Stimulated activated CD4-positive, alpha-beta T cell treated with anti-CD3 and anti-CD28 coated beads, TNF-alpha, amount 100 ng/mL, for 48 hours (primary cell): Measurements from ENCODE around the gene C5orf15.
"Not testable (repeated sequence)": the region's sequence is repeated elsewhere in the genome, so short reads cannot be mapped to it uniquely, and the experiment has no call there.

ENCODE experiments used
- DNase-seq, 3 donors: peaks; one replicate each; pipeline ENCODE4 v3.0.0-alpha.2; 2020; ENCODE audit warnings: low read depth in 3 of 3

Gene C5orf15

DNA sequence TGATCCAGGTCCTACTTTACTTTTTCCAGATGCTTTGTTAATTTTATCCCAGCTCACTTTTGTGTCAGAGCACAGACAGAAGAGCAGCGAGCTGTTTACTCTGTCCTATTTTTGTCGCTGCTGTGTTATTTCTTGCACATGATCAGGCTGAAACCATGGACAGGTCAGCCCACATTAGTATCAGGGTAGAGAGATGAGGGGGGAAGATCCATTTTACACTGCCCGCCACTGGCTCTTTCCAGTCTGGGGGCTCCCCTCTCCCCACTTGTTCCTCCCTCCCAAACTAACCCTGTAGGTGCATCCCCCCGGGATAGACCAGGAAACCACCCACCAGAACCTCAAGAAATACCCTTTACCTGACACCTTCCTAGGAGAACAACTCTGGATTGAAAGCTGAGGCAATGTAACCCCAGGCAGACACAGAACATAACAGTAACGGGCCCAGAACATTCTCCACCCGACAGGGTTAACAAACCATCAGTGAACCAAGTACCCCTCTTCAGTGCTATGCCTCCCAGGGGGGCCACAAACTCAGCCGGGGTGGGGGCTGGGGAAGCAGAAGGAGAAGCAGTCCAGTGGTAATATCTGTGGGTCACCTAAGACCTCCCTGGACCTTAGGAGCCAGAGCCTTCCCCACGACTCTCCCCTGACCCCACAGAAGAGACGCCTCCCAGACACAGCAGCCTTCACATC is 26.0 kb upstream of the C5orf15 start:
- DNase-seq, result no peak

DNA sequence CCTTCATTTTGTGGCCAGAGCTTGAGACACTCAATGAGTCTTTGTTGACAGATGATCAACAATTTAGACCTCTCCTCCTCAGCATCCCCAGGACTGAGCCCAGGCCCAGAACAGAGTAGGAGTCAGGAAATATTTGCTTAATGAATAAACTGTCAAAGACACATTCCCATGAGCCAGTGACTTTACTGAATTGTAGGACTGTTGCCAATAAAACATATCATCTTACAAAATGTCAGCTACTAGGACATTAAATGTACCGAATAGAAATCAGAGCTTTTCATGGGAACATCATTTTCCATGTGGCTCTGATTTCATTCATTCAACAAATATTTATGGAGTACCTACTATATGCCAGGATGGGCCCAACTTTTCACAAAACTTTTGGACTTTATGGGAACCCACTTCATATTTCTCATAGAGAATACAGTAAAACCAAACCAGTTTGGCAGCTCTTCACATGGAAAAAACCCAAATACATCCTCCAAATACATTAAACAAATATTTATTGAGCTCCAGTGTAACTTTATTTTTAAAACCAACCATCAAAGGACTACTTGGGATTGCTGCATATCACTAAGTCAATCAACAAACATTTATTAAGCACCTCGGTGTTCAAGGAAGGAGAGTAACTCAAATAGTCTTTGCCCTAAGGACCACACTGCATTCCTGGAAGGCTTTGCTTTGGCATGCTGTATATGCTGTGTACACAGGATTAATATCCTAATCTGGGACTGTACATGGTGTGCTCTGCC is 24.9 kb upstream of the C5orf15 start:
- no peak for DNase-seq

DNA sequence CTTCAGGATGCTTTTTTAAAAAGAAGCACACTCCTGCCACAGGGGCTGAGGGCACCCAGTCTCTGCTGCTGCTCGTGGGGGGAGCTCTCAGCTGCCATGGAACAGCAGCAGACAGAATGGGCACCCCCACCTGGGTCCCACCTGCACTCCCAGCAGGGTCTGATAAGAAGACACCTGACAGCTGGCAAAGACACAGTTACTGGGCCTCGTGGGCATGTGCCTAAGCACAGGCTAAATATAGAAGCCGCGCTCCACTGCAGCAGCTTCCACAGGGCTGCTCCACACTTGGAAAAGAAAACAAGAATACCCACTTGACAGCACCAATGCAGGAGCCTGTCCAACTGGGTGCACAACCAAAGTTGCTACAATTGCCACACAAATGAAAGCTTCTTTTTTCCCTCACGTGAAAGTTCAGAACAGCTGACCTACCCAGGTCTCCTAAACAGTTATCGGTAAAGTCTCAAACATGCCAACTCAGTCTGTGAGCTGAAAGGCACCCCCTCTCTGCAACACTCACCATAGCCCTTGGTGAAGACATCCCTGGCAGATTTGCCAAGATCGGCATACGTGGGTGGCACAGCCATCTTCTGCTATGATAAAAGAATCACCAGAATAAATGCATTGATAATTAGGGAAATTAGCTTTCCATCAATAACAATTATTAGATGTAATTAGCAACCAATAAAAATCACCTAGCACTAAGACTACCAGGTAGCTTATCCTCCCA is 24.2 kb upstream of the C5orf15 start:
- DNase-seq, result no peak

DNA sequence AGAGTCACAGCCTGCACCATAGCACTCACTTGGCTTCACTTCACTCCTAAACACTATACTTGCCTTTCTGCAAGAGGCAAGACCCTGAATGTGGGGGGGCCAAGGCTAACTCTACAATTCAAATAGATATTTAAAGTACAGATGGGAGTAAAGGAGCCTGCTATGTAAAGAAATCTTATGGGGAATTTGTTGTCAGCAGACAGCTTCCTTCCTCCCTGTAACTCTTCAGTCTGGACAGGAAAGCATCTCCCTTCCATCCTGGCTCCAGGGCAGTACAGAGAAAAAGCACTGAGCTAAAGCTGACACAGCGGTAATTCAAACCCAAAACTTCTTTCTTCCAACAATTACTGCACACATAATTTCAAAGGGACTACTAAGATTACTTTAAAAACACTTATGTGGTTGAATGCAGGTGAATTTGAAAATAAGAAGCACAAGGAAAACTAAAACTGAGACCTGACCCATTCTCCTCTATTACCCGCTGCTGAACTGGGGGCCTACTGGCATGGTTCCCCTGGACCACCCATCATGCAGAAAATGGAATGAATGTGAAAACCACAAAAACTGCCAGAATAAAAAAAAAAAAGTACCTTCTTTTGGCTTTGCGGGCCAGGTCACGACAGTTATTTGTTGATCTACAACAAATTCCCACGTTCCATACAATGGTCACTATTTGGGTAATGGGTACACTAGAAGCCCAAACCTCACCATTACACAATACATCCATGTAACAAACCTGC is 22.9 kb upstream of the C5orf15 start:
- no peak for DNase-seq

DNA sequence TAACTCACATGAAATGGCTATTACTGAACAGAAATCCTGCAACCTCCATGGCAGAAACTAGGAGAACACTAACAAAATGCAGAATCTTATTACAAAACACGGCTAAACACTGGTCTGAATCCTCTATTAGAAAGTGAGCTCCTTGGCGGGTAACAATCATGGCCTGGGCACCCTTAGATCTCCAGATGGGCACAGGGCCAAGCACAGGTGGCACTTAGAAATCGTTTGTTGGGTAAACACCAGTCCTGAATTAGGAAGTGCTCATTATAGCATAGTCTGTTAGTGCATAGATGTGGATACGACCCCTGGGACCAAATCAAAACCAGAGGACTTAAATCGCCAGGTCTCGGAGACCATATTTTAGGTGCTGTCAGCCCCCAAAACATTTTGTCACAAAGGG is 22.0 kb upstream of the C5orf15 start:
- no peak for DNase-seq

DNA sequence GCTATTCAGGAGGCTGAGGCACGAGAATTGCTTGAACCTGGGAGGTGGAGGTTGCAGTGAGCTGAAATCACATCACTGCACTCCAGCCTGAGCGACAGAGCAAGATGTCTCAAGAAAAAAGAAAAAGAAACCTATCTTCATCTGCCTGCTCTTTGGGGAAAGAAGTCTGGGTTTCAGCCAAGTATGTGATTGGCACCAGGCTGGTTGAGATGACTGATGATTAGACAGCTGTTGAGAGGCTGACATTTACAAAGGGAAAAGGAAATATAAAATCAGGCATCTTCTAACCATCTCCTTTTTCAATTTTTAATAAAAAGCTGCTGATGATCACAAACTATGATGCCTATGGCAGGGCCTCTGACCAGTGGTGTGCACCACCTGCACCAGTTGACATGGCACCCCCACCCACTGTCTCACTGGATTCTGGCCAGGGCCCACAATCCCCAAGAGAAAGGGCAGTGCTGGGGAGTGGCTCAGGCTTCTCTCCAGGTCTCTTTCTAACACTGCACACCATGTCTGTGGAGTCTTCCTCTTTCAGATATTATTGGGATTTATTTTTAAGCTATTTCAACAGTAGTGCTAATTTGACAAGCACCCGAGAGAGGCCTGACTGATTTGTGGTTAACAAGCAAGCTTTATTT is 17.2 kb upstream of the C5orf15 start:
- no peak for DNase-seq

DNA sequence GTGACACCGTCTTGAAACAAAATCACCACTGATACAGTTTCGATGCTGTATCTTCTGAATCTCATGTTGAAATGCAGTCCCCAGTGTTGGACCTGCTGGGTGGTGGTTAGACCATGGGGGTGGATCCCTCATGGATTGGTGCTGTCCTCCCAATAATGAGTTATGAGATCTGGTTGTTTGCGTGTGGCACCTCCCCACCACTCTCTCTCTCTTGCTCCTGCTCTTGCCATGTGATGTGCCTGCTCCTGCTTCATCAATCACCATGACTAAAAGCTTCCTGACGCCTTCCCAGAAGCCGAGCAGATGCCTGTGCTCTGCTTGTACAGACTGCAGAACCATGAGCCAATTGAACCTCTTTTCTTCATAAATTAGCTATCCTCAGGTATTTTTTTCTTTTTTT is 15.2 kb upstream of the C5orf15 start:
- no peak for DNase-seq

- DNase-seq, result no peak
Measured at GRCh38 chr5:133981714-133982113, 13.3 kb upstream of the C5orf15 start.

DNA sequence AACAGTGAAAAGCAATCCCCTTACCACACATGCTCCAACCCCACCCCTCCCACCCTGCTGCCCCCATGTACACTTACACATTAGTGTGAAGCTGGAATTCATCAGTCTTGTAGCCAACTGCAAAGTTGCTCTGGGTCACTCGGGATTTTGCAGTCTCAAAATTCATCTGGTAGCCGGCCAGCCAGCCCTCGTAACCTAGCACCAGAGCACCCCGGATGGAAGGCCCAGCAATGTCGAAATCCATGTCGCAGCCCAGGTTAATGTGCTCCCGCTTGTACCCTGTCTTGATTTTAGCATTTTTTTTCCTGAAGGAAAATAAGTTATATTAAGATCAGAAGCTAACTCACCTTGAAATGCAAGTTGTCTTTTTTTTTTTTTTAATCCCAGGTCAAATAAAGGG is 12.2 kb upstream of the C5orf15 start:
- no peak for DNase-seq

DNA sequence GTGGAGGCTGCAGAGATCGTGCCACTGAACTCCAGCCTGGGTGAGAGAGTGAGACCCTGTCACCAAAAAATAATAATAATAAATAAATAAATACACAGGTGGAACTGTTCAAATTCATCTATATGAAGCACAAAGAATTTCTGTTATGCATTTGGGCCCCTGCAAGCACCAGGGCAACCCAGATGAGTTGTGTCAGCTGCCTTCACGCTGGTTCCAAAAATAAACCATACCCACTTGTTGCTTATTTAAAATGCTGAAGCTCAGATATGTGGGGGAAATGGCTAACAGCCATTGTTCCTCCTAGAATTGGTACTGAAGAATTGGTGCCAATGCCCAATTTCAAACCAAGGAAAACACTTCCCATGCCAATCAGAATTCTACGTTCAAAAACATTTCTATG is 10.5 kb upstream of the C5orf15 start:
- no peak for DNase-seq

- no peak for DNase-seq
Measured at GRCh38 chr5:133977858-133978257, 9.4 kb upstream of the C5orf15 start.

DNA sequence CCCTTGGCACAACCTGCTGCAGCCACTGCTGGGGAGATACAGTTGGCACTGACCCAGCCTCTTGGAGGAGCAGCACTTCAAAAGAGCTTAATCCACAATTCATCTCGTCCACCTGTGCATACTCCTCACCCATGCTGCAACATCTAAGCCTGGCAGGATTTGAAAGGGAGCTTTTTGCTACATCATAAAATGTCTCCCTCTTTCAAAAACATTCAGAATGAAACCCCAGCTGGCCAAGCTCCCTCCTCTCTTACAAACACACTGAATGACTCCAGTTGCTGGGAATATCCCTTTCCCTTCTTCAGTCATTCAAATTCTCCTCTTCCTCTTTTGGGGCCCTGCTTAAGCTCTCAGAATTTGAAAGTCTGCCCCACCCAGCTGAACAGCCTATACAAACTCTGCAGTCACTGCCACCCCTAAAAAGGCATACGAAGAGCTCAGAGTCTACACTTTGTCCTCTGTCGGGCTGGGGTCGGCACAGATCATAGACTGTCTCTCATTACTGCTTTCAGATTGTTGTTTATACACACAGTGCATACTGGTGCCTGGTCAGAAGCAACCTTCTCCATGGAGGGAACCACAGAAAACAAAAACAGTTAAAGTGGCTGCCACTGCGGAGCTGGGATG is 8.8 kb upstream of the C5orf15 start:
- no peak for DNase-seq

- DNase-seq, result not testable (repeated sequence)
Measured at GRCh38 chr5:133975546-133975945, 7.1 kb upstream of the C5orf15 start.

GRCh38 chr5:133974142-133974541 is 5.7 kb upstream of the C5orf15 start:
- DNase-seq, result no peak

DNA sequence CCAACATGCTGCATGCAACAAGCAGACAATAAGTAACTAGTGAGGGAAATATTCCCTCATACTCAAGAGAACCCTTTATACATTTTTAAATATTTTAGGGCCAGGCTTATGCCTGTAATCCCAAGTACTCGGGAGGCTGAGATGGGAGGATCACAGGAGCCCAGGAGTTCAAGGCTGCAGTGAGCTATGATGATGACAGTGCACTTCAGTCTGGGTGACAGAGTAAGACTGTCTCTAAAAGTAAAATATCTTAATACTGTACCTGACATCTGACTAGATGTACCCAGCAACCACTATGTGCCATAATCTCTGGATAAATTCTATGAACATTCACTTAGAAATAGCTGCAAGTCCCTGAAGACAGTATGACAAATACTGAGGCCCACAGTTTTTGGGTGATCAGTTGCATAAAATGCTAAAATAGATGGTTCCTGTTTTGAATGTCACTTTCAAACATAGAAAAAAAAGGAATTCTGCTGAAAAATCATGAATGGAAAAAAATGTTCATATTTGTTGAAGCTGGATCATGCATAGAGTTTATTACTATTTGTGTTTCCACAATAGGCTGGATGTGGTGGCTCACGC is 2.0 kb upstream of the C5orf15 start:
- no peak for DNase-seq

DNA sequence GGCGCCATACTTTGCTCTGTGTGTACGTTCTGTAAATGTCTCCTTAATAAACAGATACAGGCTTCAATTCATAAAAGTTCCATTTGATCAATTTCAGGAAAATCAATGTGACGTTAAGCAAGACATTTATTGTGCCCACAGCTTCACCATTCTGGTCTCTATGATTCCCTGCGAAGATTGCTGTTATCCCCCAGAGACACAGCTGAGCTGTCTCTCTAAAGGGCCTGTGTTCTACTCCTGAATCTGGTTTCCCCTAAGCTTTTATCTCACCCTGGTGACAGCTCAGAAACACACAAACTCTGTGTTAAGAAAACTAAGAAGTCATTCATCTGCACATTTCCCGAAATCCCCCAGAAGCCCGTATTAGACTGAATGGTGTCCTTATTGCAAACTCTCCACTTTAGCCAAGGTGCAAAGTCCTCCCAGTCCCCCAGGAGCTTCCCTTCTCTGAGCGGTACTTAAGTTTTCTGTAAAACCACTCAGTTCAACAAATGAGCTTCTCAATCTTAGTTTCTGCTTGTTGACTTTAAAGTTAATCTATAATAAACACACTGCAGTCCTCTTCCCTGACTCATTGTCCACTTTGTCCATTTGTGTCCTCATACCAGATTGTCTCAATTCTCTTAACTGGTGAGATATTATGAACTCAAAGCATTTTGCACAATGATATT is 1.4 kb upstream of the C5orf15 start:
- no peak for DNase-seq

- no peak for DNase-seq
Measured at GRCh38 chr5:133967698-133968203, 674 bp downstream of the C5orf15 start.

DNA sequence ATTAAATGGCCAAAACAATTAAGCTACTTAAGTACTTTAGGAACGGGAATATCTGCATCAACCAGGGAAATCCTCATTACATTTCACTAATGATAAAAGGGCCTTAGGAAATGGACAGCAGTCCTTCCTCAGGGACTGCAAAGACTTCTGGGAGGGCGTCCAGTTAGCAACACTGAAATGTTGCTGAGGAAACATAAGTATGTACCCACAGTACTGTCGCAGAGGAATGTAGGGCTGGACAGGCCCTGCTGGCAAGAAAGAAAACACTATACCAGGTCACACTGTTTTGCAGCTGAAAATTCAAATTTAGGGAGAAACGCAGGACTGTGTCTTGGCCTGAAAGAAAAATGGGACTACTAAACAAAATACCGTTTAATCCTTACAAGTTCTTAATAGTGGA is 1.3 kb downstream of the C5orf15 start:
- DNase-seq, result no peak

GRCh38 chr5:133966090-133966489 is 2.3 kb downstream of the C5orf15 start:
- DNase-seq, result no peak

DNA sequence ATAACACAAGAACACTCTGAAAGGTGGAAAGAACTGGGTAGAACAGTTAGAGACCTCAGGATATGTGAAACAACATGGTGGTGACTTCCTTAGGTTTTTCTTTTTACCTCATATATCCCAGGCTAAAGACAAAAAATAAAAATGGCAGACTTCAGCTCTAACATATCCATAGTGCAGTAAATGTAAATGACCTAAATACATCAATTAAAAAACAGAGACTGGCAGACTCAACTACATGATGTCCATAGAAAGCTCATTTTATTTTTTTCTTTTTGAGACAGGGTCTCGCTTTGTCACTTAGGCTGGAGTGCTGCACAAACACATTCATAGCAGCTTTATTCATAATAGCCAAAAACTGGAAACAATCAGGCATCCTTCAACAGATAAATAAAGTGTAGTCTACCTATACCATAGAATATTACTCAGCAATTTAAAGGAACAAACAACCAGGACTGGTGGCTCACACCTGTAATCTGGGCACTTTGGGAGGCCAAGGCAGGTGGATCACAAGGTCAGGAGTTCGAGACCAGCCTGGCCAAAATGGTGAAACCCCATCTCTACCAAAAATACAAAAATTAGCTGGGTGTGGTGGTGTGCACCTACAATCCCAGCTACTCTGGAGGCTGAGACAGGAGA is 4.8 kb downstream of the C5orf15 start:
- no peak for DNase-seq
